ENCODE results near the gene GRAMD2A. TPM values are rescaled to one million over a fixed set of nuclear protein-coding genes. Genes with fewer than 3 reads are reported as not detected.

GRAMD2A gene
- total RNA-seq (2021), result 1.3 and 1.5 TPM in 2 replicates
- long read RNA-seq, partial matches to known transcripts, result 0 of 4 reads
- long read RNA-seq, other reads (novel, unspliced or antisense), result 1 of 4 reads

DNA sequence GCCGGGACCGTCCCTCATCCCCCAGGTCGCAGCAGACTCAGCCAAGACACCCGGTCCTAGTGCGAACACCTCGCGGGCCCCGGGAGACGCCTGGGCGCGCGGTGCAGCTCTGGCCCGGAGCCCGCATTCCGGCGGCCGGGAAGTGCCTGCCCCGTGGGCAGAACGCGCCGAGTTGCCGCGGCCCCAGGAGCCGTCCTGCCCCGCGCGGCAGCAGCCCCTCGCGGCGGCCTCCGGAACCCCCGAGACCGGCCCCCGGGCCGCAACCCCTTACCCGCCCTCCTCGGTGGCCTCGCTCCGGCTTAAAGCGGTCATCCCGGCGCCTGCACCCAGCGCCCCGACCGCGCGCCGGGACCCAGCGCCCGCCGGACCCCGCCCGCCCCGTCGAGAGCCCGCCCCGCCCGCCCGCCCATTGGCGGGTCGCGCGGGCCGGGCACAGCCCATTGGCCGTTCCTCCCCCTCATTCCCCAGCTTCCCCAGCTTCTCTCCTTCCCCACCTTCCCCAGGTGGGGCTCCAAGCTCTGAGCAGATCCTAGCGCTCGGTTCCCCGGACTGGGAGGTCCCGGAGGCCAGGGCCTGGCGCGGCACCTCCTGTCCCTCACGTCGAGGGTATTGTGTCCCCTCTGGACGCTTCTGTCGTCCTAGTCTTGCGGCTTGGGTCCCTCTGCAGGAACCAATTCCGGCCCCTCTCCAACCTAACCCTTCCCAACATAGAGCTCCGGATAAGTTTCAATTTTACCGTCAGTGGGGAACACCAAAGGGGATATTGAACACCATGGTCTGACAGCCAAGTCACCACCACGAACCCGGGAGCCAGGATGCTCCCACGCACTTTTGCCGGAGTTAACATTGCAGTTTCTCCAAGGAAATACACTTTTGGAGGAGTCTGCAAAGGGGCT is at the start of gene GRAMD2A:
Gene GRAMD2A (minus strand): TSS at position 328 of the 896 bp plus-strand sequence.
- H2BK120ac ChIP-seq (ENCODE audit: low read depth, low read length, poor library complexity, severe bottlenecking), result no peak within 1 kb of the TSS
- H4K8ac ChIP-seq (replicated peaks; ENCODE audit: insufficient read length, low read depth, low read length), result no peak within 1 kb of the TSS
- no peaks in the 10 kb centered on the region for H3K79me1 ChIP-seq (ENCODE audit: insufficient read depth, low read depth, low read length, poor library complexity, severe bottlenecking)
- peak; percentile 88 for DNase-seq
- Mint-ChIP-seq H3K27ac (no peak within 1 kb of the TSS; a peak in 2 of 7 replicates), H3K4me1 (peaks cover 17 to 20% of the 10 kb centered on the region in 2 experiments), H3K9me3 (no peaks in the 10 kb centered on the region), H3K27me3 (ENCODE audit: low read depth) (peaks cover 27% of the 10 kb centered on the region), H3K36me3 (ENCODE audit: insufficient read depth in 1 of 3, low read depth in 3 of 3) (peaks cover 29 to 47% (median 40%) of the 10 kb centered on the region in 3 experiments), H3K4me3 (peak within 1 kb of the TSS; percentile 73 to 83)
- no peak within 1 kb of the TSS for H3K18ac ChIP-seq (ENCODE audit: insufficient read length, low read depth, low read length)
- H3K23ac ChIP-seq (ENCODE audit: insufficient read length, low read depth, low read length), result no peak within 1 kb of the TSS
- peak within 1 kb of the TSS; percentile 74 for H3K4me2 ChIP-seq (ENCODE audit: insufficient read depth, insufficient read length, low read length)
- no peak within 1 kb of the TSS for H3T11ph ChIP-seq (ENCODE audit: low read length)
- no peak within 1 kb of the TSS for H2AK5ac ChIP-seq (ENCODE audit: insufficient read length, low read length)
- no peak for TF ChIP-seq CTCF (conservative IDR thresholded peaks at IDR 0.05)
- H3K4ac ChIP-seq (ENCODE audit: low read depth, low read length), result no peak within 1 kb of the TSS
- no CpG with 5 or more reads among the region's 83 CpGs for WGBS (ENCODE audit: extremely low coverage, insufficient read length, low lambda C conversion rate)
- no peak within 1 kb of the TSS for H2AFZ ChIP-seq (ENCODE audit: low read length)
- H2BK20ac ChIP-seq (ENCODE audit: low read depth, low read length, poor library complexity, severe bottlenecking), result no peak within 1 kb of the TSS
- no peak within 1 kb of the TSS for H4K91ac ChIP-seq (ENCODE audit: insufficient read length, low read depth, low read length)
- no peaks in the 10 kb centered on the region for H3K9me3 ChIP-seq (ENCODE audit: control insufficient read depth, low read depth, low read length)
- H4K5ac ChIP-seq (ENCODE audit: insufficient read length, low read depth, low read length), result no peak within 1 kb of the TSS
- no peak within 1 kb of the TSS for H3K56ac ChIP-seq (ENCODE audit: insufficient read length, low read depth, low read length)
- H3K23me2 ChIP-seq (ENCODE audit: insufficient read length, low read depth, low read length, poor library complexity, severe bottlenecking), result peaks cover 11% of the 10 kb centered on the region
- peak within 1 kb of the TSS; percentile 82; the same call in 1 of the 2 replicates for H3K14ac ChIP-seq (ENCODE audit: insufficient read depth, low read length)
- no peaks in the 10 kb centered on the region for H4K20me1 ChIP-seq (ENCODE audit: control insufficient read depth, insufficient read depth, insufficient read length)
- H2BK5ac ChIP-seq (ENCODE audit: insufficient read length, low read length), result no peak within 1 kb of the TSS
- no peak within 1 kb of the TSS for H2BK15ac ChIP-seq (ENCODE audit: low read depth, low read length)
- no peak within 1 kb of the TSS for H3K9ac ChIP-seq (ENCODE audit: extremely low read depth, insufficient read length, low read length)
- no peak within 1 kb of the TSS for H3K27ac ChIP-seq (ENCODE audit: insufficient read length, low read depth, low read length)
- H2BK12ac ChIP-seq (ENCODE audit: insufficient read length, low read depth, low read length), result no peak within 1 kb of the TSS
- no peaks in the 10 kb centered on the region; the same call in 1 of the 2 replicates for H3K4me1 ChIP-seq (ENCODE audit: insufficient read depth, low read length)
- peaks cover 7% of the 10 kb centered on the region; the same call in 1 of the 2 replicates for H3K27me3 ChIP-seq (ENCODE audit: insufficient read depth, low read length)
- no peaks in the 10 kb centered on the region for H3K79me2 ChIP-seq (ENCODE audit: insufficient read depth, low read length)
